Inferior parietal cortex (tissue), 1 donor: ENCODE data around the gene SMIM29.
A peak's percentile ranks its signal among the peaks of the same experiment; 100 is the strongest.

Source experiments
- DNase-seq: peaks from one replicate; pipeline ENCODE4 v3.0.0-alpha.2; 2016; ENCODE audit errors: extremely low spot score

Gene SMIM29

DNA sequence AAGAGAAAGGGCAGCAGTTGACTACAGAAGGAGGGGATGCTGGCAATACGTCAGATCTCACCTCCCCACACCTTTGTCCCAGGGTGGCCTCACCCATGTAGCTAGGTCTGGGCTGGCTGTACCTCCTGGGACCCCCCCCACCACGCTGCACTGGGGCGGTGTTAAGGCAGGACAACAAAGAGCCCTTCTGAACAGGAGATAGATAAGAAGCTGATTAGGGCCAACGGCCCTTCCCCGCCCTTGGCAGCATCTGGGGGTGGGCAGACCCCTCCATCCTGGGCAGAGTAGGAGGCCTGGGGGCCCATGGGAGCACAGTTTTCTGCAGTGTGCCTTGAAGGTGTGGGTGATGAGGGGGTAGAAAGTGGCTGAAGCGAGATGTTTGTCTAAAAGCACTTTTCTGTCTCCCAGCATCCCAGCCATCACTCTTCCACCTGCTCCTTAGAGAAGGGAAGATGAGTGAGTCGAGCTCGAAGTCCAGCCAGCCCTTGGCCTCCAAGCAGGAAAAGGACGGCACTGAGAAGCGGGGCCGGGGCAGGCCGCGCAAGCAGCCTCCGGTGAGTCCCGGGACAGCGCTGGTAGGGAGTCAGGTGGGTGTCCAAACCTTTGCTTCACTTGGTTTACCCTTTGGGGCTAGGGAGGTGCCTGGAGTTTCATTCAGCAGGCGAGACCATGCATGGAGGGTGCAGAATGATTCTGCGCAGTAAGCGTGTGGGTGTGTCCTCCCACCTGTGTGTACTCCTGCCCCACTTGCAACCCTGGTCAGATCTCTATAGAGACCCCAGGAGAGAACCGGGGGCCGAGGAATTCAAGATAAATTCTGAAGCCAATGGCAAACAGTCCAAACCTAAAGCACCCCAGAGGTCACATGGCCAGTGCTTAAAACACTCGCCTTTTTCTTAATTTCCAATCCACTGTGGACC is 8.2 kb downstream of the SMIM29 start:
- DNase-seq = no peak

DNA sequence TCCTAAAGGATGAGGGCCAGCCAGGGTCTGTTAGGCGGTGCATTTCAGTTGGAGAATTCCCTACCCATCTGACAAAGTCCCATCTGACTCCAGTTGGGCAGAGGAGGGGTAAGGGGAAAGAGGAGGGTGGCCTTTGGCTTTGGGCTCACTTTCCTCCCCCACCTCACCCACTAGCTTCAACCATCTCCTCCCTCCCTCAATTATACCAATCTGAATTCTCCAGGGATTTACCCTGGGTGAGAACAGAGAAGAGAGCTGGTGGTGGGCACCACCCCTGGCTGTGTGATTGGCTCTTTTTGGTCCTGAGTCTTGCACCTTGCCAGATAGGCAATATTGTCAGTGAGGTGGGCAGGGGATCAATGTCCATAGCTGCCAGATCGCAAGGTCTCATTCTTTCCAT is 8.9 kb downstream of the SMIM29 start:
- DNase-seq = no peak

DNA sequence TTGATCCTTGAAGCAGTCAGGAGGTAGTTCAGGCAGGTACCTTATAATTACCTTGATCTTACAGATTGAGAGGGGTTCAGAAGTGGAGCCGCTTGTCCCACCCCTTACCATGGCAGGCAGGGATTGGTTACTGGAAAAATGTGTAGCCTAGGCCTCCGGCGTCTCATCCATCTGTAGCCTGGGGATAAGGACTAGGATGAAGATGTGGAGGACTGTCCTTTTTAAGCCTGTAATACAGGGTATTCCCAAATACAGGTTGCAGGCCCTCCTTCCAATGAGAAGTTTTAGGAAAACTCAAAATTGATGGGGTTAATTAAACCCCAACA is 9.3 kb downstream of the SMIM29 start:
- no peak for DNase-seq

DNA sequence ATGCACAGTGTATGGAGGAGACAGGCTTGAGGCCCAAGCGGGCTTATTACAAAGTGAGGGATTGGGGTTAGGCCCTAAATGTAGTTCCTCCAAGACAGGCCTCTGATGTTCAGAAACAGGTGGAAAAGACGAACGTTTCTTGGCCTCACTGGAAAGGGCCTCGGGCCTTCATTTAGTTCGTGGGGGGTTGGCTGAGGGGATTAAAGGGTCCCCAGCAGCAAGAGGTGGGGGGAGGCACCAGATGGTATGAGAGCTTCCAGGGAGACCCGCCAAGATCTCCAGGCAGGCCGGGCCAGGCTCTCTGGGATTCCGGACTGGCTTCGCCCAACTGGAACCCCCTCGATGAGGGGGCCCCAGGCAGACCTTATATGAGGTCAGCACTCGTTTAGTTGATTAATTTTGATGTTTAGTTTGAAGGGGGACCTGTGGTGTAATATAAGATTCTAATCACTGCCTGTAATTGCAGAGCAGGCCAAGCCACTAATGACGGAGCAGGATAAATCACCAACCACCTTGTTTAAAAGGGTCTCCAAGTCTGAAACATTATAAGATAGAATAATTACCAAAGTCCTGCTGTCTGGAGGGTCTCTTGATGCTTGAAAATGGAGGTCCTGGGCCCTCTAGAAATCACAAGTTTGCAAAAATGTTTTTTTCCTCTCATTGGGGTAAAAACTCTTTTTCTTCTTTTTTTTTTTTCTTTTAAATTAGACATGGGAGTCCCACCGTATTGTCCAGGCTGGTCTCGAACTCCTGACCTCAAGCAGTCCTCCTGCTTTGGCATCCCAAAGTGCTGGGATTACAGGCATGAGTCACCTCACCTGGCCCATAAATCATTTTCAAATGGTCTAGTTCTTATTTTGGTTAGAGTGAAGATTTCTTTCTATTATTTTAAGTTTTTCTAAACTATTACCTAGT is 10.0 kb downstream of the SMIM29 start:
- no peak for DNase-seq

DNA sequence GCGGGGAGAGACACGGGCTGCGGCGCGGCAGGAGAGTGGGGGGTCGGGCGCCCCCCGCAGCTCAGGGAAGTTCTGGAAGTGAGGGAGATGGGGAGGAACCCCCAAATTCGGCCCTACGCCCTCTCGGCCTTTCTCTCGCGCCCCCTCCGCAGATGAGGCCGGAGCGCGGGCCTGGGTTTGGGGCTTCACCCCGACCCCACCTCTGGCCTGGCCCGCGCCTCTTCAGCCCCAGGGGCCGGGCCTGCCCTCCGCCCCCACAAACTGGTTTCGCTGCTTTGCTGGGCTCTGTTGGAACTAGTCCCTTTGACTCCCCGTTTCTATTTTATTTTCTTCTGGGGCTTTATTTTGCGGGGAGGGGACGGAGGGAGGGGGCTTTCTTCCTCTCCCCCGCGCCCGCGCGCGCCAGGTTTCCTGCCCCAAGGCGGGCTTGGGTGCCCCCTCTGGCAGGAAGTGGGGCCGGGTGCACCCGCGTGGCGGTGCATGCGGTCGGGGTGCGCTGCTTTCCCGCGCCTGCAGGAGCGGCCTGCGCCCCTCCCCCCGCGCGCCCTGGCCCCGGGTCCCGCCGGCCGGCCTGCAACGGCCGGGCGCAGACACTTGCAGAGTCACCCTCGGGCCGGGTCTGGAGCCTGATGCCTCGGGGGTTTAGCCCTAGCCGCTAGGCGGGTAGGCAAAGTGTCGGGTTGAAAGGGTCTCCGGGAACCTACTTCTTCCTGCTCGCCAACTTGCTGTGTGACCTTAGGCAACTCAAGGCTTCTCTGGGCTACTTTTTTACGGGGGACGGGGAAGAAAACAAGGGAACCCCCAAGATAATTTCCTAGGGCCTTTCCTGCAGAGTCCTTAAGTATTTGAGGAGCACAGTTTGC is 10.9 kb downstream of the SMIM29 start:
- peak; percentile 47 for DNase-seq

DNA sequence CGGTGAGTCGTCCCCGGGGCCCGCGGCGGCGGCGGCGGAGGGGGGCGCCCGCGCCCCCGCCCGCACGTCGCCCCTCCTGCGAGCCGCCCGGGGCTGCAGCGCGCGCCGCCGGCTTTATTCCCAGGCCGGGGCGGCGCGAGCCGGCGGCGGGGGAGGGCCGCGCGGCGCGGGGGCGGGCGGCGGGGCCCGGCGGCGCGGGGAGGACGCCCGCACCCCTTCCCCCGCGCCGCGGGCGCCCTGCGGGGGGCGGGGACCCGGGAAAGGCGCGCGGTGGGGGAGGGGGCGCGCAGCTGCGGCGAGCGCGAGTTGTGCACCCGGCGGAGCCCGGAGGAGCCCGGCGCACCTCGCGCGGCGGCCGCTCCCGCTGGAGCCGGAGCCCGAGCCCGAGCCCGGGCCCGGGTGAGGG is 11.5 kb downstream of the SMIM29 start:
- no peak for DNase-seq

DNA sequence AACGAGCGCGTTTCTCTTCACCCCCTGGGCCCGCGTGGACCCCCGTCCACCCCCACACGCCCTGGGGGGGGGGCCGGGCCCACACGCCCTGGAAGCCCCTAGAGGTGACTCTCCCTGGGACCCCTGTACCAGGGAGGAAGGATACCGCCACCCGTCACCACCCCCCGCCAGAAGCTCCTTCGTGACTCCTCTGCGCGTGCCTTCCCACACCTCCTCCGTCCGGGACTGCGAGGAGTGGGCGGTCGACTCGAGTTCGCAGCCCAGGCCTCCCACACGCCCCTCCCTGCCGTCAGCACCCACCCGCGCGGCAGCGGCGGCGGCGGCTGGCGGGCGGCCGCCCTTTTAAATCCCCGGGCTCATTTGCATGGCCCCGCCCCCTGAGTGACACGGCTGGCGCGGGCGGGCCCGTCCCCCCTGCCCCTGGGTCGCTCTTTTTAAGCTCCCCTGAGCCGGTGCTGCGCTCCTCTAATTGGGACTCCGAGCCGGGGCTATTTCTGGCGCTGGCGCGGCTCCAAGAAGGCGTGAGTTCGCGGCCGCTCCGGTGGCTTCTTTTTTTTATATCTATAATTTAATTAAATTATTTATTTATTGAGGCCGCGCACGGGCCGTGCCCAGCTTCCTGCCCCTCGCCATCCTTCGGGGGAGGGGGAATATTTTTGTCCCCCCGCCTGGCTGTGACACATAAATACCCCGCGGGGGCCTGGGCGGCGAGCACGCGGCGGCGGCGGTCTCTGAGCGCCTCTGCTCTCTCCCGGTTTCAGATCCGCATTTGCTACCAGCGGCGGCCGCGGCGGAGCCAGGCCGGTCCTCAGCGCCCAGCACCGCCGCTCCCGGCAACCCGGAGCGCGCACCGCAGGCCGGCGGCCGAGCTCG is 12.1 kb downstream of the SMIM29 start, which contains the start of gene HMGA1:
HMGA1 (plus strand) TSS at position 431 of the 873 bp plus-strand sequence. CDS start 3,908 bp downstream, outside the sequence.
- peak; percentile 88 for DNase-seq

DNA sequence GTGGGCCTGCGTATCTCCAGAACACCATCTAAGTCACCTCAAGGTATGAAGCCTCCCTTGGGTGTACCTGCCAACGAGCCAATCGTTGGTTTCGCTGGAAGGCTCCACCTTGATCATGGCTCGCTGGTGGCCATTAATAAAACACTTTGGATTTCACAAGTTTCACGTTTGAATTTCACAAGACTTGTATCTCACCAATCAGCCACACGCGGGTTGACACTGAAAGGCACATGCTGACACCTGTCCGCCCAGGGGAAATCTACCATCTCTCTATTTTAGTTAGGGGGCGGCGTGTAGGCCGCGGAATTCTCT is 12.7 kb downstream of the SMIM29 start:
- DNase-seq = no peak

DNA sequence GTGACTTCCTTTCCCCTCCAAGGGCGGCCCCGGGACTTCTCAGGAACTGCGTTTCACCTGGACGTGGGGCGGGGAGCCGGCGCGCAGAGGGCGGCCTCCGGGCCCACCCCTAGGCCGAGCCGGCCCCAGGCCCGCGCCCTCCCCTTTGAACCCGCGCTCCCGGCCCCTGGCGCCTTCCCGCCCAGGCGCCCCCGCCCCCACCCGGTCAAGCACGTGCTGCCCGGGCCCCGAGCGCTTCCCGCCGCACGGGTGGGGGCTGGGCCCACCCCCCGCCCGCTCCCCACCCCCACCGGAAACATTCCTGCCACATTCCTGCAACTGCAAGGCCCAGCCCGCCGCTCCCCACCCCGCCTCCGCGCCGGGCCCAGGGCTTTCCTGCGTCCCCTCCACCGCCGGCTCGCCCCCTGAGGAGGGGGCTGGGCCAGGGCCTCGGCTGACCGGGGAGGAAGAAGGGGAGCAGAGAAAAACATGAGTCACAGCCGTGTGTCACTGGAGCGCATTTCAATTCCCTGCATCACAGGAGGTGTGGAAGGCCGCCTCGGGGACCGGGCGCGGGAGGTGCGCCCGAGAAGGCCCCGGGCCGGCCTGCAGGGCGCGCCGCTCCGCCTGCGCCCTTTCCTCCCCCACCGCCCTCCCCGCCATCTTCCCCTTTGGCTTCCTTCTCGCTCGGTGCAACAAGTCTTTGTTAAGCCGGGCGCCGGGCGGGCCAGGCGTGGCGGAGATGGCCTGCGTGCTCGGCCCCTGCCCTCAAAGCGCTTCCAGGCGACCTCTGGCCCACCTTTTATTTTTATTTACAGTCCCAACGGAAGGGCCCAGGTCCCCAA is 13.3 kb downstream of the SMIM29 start:
- DNase-seq = no peak

DNA sequence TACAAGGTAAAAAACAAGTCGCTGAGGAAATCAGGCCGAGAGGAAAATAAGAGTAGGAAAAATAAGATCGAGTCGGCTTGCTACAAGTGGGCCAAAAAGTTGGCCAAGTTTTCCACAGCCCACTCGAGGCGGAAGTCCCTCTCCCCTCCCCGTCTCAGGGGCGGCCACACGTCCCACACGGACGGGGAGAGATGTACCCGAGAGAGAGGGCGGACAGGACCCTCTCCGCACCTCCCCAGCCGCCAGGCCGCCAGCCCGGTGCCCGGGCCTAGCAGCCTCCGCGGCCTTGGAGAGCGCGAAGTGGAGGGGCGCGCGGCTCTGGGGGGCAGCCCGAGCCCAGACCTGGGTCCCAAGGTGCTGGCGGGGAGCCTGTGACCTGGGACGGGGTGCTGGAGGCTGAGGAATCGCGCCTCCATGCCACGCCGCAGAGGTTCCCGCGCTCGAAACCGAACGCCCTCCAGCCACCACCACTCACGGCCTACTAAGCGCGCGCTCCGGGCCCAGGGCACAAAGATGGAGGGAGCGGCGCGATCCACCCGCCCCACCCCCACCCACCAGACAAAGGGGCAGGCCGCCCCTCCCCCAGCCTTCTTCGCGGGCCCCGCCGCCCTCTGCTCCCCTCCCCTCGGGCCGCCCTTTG is 14.0 kb downstream of the SMIM29 start:
- no peak for DNase-seq

DNA sequence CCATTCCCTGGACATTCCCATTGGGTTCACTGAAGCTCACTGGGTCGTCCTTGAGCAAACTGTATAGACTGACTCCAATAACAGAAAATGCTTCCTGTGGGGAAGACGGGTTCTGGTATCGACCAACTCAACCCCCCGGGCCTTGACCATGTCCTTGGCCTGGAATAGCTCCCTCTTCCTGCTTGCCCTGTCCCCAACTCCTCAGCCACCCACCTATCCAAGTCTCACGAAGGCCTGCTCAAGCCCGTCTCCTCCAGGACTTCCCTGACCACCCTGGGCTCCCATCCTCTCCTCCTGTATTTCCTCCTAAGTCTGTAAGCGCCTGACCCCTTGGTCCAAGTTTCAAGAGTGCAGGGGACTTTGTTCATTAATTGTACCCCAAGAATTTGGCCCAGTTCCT is 14.9 kb downstream of the SMIM29 start:
- DNase-seq = no peak

DNA sequence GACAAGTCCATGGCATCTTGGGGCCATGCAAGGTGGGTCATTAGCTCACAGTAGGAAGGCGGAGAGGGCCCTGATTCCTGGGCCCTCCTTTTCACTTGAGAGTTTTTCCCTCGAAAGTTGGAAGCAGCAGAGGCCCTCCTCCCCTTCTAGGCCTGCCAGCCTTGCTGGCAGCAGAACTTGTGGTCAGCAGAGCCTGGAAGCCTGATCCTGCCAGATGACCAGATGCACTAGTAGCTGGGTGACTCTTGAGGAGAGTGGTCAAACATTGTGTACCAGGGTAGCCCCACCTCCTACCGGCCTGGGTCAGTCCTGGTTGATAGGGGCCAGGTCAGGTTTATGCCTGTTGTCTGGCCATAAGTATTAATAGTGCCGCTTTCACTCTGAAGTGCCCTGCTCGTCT is 15.9 kb downstream of the SMIM29 start:
- no peak for DNase-seq

DNA sequence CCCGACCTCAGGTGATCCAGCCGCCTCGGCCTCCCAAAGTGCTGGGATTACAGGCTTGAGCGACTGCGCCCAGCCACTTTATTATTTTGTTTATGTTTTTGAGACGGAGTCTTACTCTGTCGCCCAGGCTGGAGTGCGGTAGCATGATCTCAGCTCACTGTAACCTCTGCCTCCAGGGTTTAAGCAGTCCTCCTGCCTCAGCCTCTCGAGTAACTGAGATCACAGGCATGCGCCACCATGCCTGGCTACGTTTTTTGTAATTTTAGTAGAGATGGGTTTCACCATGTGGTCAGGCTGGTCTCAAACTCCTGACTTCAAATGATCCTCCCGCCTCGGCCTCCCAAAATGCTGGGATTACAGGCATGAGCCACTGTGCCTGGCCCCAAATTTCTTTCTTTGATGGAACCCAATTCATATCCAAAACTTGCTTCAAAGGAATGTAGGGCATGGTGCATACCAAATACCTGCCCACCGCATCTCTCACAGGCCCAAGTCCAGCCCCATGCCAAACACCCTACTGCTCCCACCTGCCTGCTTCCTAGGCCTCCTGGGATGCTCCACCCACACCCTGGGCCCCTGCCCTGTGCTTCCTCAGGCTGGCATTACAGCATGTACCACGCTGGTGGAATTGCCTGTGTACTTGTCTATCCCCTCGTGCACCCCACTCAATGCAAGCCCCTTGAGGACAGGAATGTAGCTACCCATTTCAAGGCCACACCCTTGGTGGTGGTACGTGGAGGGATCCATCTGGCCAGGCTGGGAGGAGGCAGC is 17.1 kb downstream of the SMIM29 start:
- no peak for DNase-seq

DNA sequence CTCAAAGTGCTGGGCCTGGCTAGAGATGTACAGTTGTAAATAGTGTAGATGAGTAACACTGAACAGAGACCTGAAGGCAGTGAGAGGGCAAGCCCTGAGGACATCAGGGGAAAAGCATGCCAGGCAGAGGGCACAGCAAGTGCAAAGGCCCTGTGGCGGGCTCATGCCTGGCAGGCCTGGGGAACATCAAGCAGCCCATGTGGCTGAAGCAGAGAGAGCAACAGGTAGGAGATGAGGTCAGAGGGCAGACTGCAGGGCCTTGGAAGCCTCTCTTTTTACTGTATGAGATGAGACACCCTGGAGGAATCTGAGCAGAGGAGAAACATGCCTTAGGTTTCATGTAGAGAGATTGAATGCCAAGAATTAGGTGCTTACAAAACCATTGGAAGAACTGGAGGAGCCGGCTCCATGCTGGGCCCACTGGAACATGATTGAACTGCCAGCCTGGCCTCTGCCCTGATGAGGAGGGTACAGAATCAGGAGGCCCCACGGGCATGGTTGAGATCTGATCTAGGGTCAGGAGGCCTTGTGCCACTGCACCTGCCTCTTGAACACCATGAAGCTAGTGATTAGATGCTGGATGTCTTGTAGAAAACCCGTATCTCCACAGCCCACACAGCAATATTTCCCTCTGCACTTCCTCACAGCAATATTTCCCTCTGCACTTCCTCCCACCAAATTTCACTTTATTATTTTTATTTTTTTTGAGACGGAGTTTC is 18.0 kb downstream of the SMIM29 start:
- no peak for DNase-seq

DNA sequence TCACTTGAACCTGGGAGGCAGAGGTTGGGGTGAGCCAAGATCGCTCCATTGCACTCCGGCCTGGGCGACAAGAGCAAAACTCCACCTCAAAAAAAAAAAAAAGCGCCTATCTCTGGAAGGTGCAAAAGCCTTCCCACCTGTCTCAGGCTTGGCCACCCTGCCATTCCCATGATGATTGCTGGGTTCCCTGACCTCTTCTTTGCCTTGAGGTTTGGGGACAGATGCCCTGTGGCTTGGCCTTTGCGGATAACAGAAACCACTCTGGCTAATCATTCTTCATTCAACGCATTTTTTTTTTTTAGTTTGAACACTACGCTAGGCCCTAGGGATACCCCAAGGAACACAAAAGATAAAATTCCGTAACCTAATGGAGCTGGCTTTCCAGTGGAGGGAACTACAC is 18.9 kb downstream of the SMIM29 start:
- DNase-seq = no peak

DNA sequence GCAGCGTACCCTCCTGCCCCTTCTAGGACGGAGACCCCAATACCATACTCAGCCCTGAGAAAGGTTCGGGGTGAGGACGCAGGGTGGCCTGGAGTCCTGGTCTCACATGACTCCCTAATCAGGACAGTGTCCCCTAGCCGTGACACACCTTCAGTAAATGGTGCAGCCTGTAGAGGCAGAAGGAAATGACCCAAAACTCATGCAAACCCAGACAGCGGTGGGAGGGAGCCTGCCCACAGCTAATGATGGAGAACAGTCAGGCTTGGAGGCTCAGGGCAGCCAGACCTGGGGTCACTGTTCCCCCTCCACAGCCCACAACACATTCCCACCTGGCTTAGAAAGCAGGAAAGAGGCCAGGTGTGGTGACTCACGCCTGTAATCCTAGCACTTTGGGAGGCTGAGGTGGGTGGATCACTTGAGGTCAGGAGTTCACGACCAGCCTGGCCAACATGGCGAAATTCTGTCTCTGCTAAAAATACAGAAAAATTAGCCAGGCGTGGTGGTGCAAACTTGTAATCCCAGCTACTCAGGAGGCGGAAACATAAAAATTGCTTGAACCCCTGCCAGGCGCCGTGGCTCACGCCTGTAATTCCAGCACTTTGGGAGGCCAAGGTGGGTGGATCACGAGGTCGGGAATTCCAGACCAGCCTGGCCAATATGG is 20.9 kb downstream of the SMIM29 start:
- no peak for DNase-seq

DNA sequence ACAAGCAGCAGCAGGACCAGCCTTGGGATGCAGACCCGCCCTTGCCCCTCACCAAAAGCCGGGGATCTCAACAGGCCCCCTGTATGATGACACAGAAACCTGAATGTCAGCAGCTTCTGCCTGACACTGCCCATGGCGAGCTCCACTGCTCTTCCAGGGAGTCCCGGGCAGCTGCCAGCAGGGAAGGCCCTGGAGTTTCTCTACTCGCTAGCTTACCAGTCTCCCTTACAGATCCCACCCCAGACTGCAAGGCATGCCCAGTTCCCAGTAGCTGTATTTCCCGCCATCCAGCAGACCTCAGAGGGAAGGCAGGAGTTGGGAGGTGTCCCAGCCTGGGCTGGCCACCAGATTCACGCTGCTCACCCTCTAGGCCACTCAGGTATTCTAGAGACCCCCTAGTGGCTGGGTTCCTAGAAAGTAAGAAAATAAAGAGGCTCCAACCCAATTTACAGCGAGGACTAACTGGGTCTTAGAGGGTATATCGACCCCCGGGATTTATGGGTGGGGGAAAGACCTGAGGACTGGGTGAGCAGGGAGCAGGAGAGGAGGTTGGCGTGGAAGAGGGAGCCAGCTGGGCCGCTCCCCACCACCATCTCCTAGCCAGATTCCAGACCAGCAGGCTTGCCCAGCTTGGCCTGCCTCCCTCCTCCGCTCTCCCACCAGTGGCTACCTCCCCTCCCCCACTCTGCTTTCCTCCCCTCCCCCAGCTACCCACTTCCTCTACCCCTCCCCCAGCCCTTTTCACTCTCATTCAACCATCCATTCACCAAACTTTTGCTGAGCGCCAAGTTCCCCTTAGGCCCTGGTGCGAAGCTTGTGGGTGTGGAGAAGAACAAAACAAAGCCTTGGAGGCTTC is 21.8 kb downstream of the SMIM29 start:
- DNase-seq = no peak
